Brain pericyte (primary cell): ENCODE data around the gene COL4A6.

ENCODE experiments used
- DNase-seq: peaks from one replicate; pipeline ENCODE4 v3.0.0-alpha.2; 2012; ENCODE audit warnings: low read depth, low spot score

The COL4A6 gene

DNA sequence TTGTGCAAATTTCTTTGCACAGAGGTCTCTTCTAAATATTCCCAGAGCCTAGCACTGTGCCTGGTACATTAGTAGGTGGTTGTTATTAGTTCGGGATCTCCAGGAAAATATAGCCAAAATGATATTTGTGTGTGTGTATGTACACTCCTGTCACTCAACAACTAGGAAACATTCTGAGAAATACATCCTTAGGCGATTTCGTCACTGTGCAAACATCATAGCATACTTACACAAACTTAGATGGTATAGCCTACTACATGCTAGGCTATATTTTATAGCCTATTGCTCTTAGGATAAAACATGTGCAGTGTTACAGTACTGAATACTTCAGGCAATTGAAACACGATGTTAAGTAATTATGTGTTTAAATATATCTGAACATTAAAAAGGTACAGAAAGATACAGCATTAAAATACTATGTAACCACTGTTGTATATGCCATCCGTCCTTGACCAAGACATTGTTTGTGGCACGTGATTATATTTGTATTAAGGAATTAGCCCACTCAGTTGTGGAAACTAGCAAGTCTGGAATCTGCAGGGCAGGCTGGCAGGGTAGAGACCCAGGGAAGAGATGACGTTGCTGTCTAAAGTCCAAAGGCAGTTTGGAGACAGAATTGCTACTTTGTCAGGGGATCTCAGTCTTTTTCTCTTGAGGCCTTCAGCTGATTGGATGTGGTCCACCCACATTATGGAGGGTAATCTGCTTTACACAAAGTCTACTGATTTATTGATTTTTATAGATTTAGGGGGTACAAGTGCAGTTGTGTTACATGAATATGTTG, 106.9 kb downstream of the COL4A6 start:
- DNase-seq, result no peak

DNA sequence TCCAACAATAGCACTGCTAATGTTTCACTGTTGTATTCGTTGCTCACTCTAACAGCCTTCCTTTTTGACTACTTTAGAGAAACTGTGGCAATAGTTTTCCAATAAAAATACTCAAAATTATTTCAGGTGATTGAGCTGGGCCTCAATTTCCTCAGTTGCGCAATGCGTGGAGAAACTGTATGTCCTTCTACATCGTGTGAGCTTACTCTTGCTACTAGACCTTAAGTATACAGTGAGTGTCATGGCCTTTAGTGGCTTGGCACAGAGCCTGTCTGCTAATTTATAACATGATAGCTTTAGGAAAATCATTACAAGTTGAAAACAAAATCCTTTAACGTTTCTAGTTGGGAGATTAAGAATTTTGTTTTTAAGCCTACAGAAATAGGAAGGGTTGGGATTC, 114.5 kb downstream of the COL4A6 start:
- DNase-seq, result no peak

DNA sequence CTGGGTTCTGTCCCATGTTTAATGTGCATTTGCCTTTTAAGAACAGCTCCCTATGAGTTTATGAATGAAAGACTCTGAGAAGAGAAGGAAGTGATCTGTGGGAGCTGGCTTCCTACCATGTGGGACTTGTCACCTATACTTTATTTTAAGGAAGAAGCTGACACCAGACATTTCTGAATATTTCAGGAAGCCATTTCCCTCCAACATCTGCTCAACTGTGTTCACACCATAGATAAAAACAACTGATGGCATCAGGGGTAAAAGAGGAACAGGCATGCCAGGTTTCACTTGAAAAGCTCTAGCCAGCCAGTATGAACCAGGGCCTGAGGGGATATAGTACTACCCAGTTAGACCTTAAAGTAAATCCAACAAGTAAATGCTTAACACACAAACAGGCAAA, 116.0 kb downstream of the COL4A6 start:
- no peak for DNase-seq

DNA sequence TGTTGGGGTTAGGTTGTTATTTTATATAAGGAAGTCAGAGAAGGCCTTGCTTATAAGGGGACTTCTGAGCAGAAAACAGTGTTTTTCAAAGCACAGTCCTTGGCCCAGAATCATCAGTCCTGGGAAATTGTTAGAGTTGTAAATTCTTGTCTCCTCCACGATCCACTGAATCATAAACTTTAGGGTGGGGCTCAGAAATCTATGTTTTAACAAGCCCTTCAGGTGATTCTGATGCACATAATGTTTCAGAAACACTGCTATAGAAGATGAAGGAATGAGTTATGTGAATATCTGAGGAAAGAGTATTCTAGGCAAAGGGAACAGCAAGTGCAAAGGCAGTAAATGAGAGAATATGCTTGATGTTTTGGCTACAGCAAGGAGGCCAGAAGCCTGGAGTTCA, 121.8 kb downstream of the COL4A6 start:
- no peak for DNase-seq

DNA sequence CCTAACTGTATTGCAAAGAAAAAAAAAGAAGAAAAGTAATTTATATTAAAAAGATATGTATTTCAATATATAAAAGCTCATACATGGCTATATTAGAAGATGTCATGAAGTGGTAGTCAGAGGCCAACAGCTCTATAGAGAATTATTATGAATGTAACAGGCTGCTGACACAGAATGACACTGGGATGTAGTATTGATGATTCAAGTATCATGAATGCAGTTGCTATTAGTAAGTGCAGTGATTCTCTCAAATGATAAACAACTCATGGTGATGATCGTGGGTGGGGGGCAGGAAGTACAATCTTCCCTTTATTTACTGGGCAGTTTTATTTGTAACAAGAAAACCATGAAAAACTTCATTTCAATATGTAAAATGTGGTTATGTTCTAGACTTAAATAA, 124.6 kb downstream of the COL4A6 start:
- no peak for DNase-seq

GRCh38 chrX:108312957-108313356, 125.3 kb downstream of the COL4A6 start:
- DNase-seq, result no peak

- DNase-seq, result no peak
Measured at GRCh38 chrX:108312011-108312410, 126.2 kb downstream of the COL4A6 start.

- no peak for DNase-seq
Measured at GRCh38 chrX:108310506-108310905, 127.7 kb downstream of the COL4A6 start.

DNA sequence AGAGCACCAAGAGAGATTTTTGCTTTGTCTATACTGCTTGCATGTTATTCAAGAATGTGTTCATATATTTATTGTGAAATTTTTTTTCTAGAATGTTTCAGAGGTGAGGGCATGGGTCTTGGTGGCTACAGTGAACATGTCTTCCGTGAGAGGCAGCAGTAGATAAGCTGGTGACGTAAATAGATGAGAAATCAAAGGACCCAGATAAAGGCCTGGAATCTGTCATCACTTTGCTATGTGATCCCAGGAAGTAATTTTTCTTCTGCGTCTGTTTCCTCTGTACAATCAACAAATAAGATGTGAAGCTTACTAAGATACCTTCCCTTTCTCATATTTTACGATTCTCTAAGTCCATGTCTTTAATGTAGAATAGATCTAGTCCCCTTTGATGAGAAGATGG, 129.1 kb downstream of the COL4A6 start:
- DNase-seq, result no peak

- DNase-seq, result no peak
Measured at GRCh38 chrX:108307132-108308085, 130.8 kb downstream of the COL4A6 start.

DNA sequence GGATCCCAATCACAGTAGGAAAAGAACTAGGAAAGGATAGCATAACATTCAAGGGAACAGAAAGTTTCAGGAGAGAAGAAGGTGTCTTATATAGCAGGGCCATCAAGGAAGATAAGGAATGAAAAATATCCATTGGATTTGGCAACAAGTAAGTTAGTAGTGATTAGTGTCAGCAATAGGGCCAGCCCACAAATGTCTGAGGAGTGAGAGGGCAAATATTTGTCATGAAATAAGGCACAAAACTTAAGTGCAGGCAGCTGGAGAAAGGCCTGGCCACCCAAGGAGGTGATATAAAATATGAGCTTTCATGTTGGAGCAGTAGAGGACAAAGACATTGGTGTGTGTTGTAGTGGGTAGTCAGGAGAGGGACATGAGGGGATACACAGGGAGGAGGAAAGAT, 132.1 kb downstream of the COL4A6 start:
- no peak for DNase-seq

DNA sequence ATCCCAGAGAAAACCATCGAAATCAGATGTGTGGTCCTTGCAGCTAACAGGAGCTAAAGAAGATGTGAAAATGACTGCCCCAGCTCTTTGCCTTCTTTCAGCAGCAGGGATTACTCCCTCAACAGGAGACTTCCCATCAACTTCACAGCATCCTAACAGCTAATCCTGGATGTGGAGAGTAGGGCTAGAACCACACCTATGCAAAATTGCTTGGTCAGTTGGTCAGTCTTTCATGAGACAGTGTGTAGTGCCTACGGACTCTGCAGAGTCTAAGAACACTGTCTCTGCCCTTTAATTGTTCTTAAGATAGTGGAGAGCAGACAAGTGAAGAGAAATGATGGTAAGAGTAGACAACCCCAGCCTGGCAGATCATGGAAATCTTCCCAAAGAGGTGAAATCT, 133.5 kb downstream of the COL4A6 start:
- DNase-seq, result no peak

- no peak for DNase-seq
Measured at GRCh38 chrX:108304210-108304609, 134.0 kb downstream of the COL4A6 start.

DNA sequence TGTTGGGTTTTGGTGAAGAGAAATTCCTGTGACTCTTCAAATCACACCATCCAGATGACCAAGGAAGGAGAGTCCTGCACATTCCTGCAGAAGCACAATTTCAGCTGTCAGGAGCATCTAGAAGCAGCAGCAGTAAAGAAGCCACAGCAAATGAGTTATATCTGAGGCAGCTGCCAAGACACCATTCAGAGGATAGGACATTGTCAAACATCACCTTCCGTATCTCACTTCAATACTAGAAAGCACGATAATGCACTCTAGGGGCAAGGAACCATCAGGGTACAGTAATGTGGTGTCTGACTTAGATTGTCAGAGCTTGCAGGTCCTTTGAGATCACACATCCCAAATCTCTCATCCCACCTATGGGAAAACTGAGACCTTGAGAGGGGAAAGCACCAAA, 134.5 kb downstream of the COL4A6 start:
- no peak for DNase-seq

DNA sequence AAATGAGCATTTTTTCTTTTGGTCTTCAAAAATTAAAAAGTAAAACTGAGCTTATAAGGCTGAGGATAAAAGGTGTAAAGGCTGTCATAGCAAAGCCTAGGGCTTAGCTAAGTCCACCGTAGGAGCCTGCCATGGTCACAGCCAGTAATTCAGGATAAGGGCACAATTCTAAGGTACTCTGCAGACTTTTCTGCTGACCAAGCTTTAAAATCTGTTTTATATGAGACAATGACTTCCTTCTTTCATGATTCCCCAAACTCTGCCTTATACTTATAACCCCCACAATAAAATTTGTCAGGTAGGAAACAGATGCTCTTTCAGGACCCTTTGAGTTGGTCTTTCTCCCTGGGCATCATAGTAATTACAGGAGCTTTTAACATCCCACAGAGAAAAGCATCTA, 138.5 kb downstream of the COL4A6 start:
- no peak for DNase-seq

DNA sequence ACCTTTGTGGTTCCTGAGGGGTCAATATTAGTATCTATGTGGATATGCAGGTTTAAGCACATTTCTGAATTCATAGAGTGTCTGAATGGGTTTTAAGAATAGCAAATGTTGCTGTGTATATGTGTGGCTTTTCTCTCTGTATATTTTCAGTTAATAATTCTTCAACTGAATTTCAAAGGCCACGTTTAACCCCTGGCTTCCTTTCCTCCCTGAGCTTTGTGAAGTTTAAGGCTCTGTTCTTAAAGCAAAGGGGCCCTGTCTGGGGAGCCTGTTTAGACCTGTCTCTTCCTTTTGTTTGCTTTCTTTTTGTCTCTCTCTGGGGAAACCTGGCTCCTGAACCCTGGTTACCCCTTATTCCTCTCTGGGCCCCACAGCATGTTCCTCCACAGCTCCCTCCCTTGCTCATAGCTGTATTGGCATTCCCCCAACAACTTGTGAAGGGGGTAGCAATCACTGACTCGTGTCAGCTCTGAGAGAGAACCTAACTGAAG, 139.1 kb downstream of the COL4A6 start:
- DNase-seq, result no peak

- no peak for DNase-seq
Measured at GRCh38 chrX:108298165-108298602, 140.0 kb downstream of the COL4A6 start.

DNA sequence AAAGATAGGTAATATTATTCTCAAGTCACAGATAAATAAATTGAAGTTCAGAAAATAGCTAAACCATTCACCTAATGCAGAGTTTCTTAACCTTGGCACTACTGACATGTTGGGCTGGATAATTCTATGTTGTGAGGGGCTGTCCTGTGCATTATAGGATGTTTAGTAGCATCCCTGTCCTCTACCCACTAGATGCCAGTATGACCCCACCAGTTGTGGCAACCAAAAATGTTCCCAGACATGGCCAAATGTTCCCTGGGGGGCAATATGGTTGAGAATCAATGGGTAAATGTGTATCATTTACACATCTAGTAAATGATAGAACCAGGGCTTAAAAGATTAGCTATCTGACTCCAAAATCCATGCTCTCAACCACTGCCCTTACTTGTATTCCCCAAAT, 140.9 kb downstream of the COL4A6 start:
- DNase-seq, result no peak

DNA sequence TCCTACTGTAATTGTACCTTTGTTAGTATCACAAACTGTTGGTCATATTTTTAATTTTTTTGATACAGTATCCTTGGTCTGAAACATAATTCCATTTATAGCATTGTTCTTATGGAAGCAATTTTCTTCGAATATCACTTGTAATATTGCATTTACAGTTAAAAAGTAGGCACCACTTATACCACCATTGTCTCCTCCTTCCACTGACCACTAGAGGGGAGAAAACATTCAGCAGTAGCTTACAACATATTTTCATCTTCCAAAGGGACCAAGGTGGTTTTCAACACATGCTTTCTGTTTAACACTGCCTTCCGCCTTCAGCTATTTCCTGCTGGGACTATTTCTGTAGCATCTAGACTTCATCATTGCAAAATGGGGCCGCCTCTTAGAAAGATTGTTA, 146.2 kb downstream of the COL4A6 start:
- no peak for DNase-seq

- no peak for DNase-seq
Measured at GRCh38 chrX:108285918-108286317, 152.3 kb downstream of the COL4A6 start.

GRCh38 chrX:108285356-108285755, 152.9 kb downstream of the COL4A6 start:
- DNase-seq, result no peak

DNA sequence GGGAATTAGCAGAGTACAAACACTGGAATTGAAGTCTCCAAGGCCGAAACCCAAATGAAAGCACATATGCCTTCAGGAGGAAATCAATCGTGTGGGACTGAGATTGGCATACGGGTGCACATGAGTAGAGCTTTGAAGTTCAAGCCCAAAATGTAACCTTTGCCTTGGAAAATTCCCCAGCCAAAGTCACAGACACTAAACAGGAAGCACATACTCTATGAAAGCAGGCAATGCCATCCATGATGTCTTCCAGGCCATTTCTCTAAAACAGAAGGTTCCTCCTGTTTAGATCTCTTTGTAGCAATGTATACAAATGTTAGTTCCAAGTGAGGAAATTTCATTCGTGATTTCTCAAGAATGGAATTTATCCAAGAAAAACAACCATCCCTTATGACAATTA, 162.5 kb downstream of the COL4A6 start:
- DNase-seq, result no peak

- no peak for DNase-seq
Measured at GRCh38 chrX:108271397-108271787, 166.8 kb downstream of the COL4A6 start.
